22Rv1 (cell line): ENCODE measurements around the gene WHRN.

Experiments
- H3K27ac ChIP-seq: fragments of 450-650 bp; 2 replicates; pipeline ENCODE4 v1.5.1; 2017
- ZFX ChIP-seq: fragments of 450-650 bp; IDR thresholded peaks from 2 replicates; pipeline ENCODE4 v1.6.1; 2017; ENCODE audit warnings: antibody characterized with exemption, borderline replicate concordance
- TF ChIP-seq, protein P1 (sequence below): fragments of 450-650 bp; IDR thresholded peaks from 2 replicates; pipeline ENCODE4 v1.5.1; 2017; ENCODE audit warnings: mild to moderate bottlenecking

Gene WHRN

DNA sequence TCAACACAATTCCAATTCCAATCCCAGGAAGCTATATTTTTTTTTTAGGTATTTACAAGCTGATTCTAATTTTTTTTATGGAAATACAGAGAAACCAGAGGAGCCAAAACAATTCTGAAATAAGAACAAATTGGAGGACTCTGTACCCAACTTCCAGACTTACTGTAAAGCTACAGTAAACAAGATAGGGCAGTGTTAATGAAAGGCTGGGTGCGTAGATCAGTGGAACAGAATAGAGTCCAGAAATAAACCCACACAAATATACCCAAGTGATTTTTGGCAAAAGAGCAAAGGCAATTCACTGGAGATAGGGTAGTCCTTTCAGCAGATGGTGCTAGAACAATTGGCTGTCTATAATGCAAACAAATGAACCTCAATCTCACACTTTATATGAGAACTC lies 50.6 kb downstream of the WHRN start:
- H3K27ac ChIP-seq = no peak overlapping the region
- no peak for TF ChIP-seq ZFX
- TF ChIP-seq, protein P1, sequence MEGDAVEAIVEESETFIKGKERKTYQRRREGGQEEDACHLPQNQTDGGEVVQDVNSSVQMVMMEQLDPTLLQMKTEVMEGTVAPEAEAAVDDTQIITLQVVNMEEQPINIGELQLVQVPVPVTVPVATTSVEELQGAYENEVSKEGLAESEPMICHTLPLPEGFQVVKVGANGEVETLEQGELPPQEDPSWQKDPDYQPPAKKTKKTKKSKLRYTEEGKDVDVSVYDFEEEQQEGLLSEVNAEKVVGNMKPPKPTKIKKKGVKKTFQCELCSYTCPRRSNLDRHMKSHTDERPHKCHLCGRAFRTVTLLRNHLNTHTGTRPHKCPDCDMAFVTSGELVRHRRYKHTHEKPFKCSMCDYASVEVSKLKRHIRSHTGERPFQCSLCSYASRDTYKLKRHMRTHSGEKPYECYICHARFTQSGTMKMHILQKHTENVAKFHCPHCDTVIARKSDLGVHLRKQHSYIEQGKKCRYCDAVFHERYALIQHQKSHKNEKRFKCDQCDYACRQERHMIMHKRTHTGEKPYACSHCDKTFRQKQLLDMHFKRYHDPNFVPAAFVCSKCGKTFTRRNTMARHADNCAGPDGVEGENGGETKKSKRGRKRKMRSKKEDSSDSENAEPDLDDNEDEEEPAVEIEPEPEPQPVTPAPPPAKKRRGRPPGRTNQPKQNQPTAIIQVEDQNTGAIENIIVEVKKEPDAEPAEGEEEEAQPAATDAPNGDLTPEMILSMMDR = no peak

DNA sequence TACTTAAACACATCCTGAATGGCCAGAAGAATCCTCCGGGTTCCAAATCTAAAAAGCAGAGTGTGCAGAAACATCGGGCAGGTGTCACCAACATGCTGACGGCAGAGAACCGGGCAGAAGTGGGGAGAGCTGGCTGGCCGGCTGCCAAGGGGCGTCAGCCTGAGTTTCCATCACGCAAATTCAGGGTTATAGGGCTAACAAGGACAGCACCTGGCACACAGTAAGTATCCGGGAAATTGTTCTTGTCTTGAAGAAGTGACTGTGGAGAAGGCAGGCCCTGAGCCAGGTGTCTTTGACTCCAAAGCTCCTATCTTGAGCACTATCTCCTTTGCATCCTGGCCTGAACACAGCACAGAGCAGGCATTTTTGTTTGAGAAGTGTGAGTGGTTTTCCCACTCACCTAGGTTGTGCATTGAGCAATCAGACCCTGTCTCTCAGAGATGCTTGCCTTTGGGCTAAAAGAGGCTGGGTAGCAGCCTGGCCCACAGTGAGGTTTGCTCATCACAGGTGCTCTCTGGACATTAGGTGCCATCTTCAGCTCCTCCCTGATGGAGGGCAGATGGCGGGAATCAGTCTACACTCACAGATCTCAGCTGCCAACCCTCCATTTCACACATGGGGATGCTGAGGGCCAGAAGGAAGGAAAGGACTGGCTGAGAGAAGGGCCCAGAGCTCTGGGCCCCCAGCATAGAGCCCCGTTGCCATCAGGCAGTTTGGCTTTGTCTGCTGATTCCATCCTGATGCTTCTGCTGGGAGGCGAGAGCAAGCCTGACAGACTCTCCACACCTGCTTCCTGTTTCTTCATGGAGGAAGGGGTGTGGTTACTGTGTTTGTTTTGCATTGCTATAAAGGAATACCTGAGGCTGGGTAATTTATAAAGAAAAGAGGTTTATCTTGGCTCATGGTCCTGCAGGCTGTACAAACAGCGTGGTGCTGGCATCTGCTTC lies 52.8 kb downstream of the WHRN start:
- TF ChIP-seq, protein P1 = no peak
- no peak for TF ChIP-seq ZFX
- no peak overlapping the region for H3K27ac ChIP-seq

DNA sequence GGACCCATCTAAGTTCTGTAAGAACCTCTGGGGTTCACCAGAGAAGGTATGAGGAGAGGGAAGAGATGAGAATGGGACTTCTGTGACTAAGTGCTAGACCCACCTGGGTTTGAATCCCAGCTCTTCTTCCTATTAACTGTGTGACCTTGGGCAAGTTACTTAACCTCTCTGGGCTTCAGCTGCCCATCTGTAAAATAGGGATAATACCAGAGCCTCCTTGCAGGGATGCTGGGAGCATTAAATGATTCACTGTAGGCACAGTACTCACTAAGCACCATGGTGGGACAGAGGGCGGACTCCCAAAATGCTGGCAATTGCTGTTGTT lies 53.6 kb downstream of the WHRN start:
- H3K27ac ChIP-seq = no peak overlapping the region
- TF ChIP-seq, protein P1 = no peak
- TF ChIP-seq ZFX = no peak

DNA sequence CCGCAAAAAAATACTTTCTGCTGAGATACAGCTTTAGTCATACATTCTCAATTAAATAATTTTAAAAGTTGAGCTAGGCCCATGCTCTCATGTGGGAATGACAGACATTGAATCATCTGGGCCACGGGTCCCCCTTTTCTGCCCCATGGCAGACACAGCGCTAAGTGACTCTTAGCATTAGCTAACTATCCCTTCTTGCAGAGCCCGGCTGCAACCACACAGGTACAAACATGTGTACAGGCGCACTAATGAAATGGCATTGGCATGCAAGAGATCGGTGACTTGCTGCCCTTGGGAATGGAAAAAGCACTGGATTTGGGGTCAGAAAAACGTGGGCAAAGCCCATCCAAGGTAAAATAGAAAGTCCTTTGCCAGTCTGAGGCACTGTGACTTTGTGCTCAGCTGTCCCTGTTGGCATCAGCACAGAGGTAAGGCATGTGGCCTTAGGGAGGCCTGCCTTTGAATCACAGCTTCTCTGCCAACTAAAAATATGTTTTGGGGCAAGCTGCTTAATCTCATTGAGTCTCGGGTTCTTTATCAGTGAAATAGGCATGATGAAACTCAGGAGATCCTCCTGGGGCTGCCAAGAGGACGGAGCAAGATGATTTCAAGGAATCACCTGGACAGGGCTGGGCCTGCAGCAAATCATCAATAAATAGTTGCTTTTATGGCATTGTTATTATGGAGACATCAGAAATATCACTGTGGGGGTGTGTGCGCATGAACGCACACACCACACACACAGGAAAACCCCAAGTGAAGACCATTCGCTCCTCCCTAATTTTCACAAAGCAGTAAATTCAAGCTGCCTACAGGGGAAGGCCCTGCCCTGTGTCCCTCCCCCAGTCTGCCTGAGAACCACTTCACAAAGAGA lies 54.2 kb downstream of the WHRN start:
- no peak for TF ChIP-seq ZFX
- TF ChIP-seq, protein P1 = no peak
- H3K27ac ChIP-seq = no peak overlapping the region

DNA sequence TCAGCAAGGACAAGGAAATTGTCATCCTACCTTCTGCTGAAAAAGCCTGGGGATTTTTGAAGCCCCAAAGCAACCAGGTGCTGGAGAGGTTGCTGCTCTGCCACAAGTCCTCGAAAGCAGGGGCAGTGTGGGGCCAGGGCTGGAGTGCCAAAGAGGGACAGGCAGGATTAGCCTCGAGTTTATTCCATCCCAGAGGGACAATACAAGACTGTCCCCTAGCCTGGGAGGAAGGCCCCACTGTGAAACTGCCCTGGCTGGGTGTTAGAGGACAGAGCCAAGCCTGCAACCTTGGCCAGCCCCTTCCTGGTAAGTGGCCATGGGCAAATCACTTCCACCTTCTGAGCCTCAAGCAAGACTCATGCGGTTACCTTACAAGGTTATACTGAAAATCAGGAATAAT lies 55.1 kb downstream of the WHRN start:
- no peak for TF ChIP-seq ZFX
- TF ChIP-seq, protein P1 = no peak
- H3K27ac ChIP-seq = no peak overlapping the region

DNA sequence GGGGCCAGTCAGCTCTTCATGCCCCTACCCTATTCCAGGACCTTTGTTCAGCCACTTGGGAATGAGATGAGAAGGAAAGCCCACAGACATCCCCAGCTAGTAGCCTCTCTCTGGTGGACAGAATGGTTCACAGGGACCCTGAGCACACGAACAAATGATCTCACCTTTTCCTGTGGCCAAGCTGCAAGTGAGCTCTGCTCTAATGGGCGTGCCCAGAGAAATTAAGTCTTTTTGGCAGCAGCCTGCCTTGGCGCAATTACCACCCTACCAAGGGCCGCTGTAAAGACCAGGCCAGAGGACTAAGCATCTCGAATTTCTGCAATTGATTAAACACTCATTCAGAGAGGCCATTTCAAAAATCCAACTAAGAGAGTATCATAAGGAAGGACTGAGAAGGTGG lies 56.0 kb downstream of the WHRN start:
- TF ChIP-seq ZFX = no peak
- TF ChIP-seq, protein P1 = no peak

More for the DNA sequence above, 56.0 kb downstream of the WHRN start:
- H3K27ac ChIP-seq = no peak overlapping the region
